Neutrophil (primary cell): Measurements from ENCODE around the gene NBEA.

Source experiments
- H3K27ac ChIP-seq: fragments of 200-600 bp; sonication (generic); 2 replicates; pipeline ENCODE4 v1.5.1; 2016; ENCODE audit warnings: mild to moderate bottlenecking, moderate library complexity
- H3K27me3 ChIP-seq: fragments of 200-600 bp; sonication (generic); 2 replicates; pipeline ENCODE4 v1.6.0; 2016; ENCODE audit warnings: mild to moderate bottlenecking
- H3K36me3 ChIP-seq: fragments of 200-600 bp; sonication (generic); 2 replicates; pipeline ENCODE4 v1.5.1; 2017
- H3K4me1 ChIP-seq, 2 experiments: fragments of 200-600 bp in 1 of 2; sonication (generic) in 1 of 2; 1 replicate in 1 of 2; 2 replicates in 1 of 2; pipeline versions ENCODE4 v1.5.1 to v1.6.1; 2013 to 2016; ENCODE audit warnings: low read depth in 1 of 2, low read length in 1 of 2, mild to moderate bottlenecking in 1 of 2, moderate library complexity in 1 of 2; ENCODE audit not compliant: control insufficient read depth in 1 of 2, insufficient read depth in 1 of 2
- H3K4me3 ChIP-seq, 2 experiments: fragments of 200-600 bp in 1 of 2; sonication (generic) in 1 of 2; 1 replicate in 1 of 2; 2 replicates in 1 of 2; pipeline ENCODE4 v1.5.1; 2013 to 2016; ENCODE audit warnings: low read depth in 1 of 2, low read length in 1 of 2, mild to moderate bottlenecking in 1 of 2, moderate library complexity in 1 of 2
- H3K9me3 ChIP-seq: fragments of 200-600 bp; sonication (generic); 2 replicates; pipeline ENCODE4 v1.5.1; 2016
- CTCF ChIP-seq: fragments of 200-600 bp; sonication (generic); IDR thresholded peaks from 2 replicates; pipeline ENCODE4 v1.5.1; 2016; ENCODE audit warnings: antibody characterized with exemption

The NBEA gene

DNA sequence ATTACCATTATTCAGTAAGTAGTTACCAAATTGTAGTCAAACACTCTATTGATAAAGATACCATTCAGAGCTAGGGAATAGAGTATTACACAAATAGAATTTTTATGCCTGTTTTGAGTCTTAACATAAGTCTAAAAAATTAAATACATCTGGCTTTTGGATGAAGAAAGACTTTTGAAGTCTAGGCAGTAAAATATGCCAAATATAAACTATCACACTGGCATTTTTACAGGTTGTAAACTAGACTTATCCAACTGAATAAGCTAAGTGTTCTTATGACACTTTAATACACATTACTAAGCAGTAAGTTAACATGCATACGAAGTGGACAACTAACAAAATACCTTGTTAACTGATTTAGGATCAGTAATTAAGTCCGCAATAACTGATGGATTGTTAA is 425.5 kb downstream of the NBEA start:
- Histone ChIP-seq H3K4me1 (no peaks in the 10 kb centered on the region), H3K36me3 (no peaks in the 10 kb centered on the region), H3K27ac (no peak overlapping the region), H3K9me3 (peaks cover 7% of the 10 kb centered on the region), H3K4me3 (no peak overlapping the region), H3K27me3 (no peaks in the 10 kb centered on the region)
- TF ChIP-seq CTCF, result no peak

- TF ChIP-seq CTCF, result no peak
- Histone ChIP-seq H3K36me3 (no peaks in the 10 kb centered on the region), H3K4me3 (no peak overlapping the region), H3K27ac (no peak overlapping the region), H3K27me3 (no peaks in the 10 kb centered on the region), H3K9me3 (no peaks in the 10 kb centered on the region), H3K4me1 (no peaks in the 10 kb centered on the region)
Measured at GRCh38 chr13:35378939-35379338, 436.9 kb downstream of the NBEA start.

- Histone ChIP-seq H3K4me3 (no peak overlapping the region), H3K9me3 (no peaks in the 10 kb centered on the region), H3K27ac (no peak overlapping the region), H3K27me3 (no peaks in the 10 kb centered on the region), H3K4me1 (no peaks in the 10 kb centered on the region), H3K36me3 (no peaks in the 10 kb centered on the region)
- TF ChIP-seq CTCF, result no peak
Measured at GRCh38 chr13:35379663-35380062, 437.6 kb downstream of the NBEA start.

- Histone ChIP-seq H3K4me1 (no peaks in the 10 kb centered on the region), H3K4me3 (no peak overlapping the region), H3K36me3 (no peaks in the 10 kb centered on the region), H3K27me3 (no peaks in the 10 kb centered on the region), H3K27ac (no peak overlapping the region), H3K9me3 (no peaks in the 10 kb centered on the region)
- TF ChIP-seq CTCF, result no peak
Measured at GRCh38 chr13:35387682-35388250, 445.7 kb downstream of the NBEA start.

DNA sequence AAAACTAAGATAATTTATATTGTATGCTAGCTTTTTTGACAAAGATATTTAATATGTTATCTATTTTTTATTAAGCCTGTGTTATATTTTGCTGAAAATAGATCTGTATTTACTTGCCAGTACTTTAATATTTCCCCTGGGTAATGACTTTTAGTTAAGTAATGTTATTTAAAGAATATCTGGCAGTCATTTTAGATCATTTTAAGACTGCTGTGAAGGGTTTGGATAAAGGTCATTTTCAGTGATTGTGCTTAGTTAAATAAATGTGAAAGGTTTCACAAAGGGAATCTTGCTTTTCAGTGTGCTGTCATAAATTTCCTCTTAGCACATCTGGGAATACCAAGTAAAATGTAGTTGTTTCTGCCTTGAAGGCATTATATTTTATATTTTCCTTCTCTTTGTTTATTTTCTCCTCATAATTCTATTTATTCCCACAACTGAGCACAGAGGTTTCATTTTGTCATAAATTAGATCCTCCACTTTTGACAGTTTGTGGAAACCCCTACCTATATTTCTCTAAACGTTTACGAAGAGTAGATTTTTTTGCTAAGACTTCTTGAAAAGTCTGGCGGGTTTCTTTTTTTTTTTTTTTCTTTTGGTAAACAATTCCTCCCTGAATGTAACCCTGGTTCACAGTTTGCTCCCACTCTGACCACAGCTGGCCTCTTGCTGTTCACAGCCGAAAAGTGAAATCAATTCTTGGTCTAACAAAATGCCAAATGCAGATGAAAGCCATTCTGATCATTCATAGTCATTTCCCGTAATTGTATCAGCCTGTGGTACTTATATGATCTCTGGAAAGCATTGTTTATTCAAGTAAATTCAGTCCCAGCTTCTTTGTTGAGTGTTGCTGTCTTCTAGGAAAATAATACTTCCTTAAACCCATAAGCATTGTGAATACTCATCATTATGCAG is 446.6 kb downstream of the NBEA start:
- TF ChIP-seq CTCF, result no peak
- Histone ChIP-seq H3K27me3 (no peaks in the 10 kb centered on the region), H3K9me3 (no peaks in the 10 kb centered on the region), H3K27ac (no peak overlapping the region), H3K4me3 (no peak overlapping the region), H3K4me1 (no peaks in the 10 kb centered on the region), H3K36me3 (no peaks in the 10 kb centered on the region)
